ENCODE measurements around the gene SNORC.

The SNORC gene

GRCh38 chr2:232890896-232891601 is 21.0 kb downstream of the SNORC start:
- no peak overlapping the region for H3K4me3 ChIP-seq (replicated peaks; ENCODE audit: low read depth, low read length)
- no peak for DNase-seq (ENCODE audit: extremely low read depth, low read depth)
- TF ChIP-seq CTCF (IDR thresholded peaks at IDR 0.05; ENCODE audit: low read depth, low read length, missing control alignments): no peak

GRCh38 chr2:232891621-232892071 is 21.6 kb downstream of the SNORC start:
- TF ChIP-seq CTCF (IDR thresholded peaks at IDR 0.05; ENCODE audit: low read depth, low read length, missing control alignments): no peak
- no peak for DNase-seq (ENCODE audit: extremely low read depth, low read depth)
- H3K4me3 ChIP-seq (replicated peaks; ENCODE audit: low read depth, low read length): no peak overlapping the region

GRCh38 chr2:232892221-232892620 is 22.2 kb downstream of the SNORC start:
- no peak overlapping the region for H3K4me3 ChIP-seq (replicated peaks; ENCODE audit: low read depth, low read length)
- no peak for TF ChIP-seq CTCF (IDR thresholded peaks at IDR 0.05; ENCODE audit: low read depth, low read length, missing control alignments)
- no peak for DNase-seq (ENCODE audit: extremely low read depth, low read depth)

- H3K4me3 ChIP-seq (replicated peaks; ENCODE audit: low read depth, low read length): no peak overlapping the region
- TF ChIP-seq CTCF (IDR thresholded peaks at IDR 0.05; ENCODE audit: low read depth, low read length, missing control alignments): no peak
- DNase-seq (ENCODE audit: extremely low read depth, low read depth): no peak
These were observed 22.8 kb downstream of the SNORC start for GRCh38 chr2:232892843-232893242.

GRCh38 chr2:232893834-232894233 is 23.8 kb downstream of the SNORC start:
- no peak for DNase-seq (ENCODE audit: extremely low read depth, low read depth)
- H3K4me3 ChIP-seq (replicated peaks; ENCODE audit: low read depth, low read length): no peak overlapping the region
- no peak for TF ChIP-seq CTCF (IDR thresholded peaks at IDR 0.05; ENCODE audit: low read depth, low read length, missing control alignments)

- TF ChIP-seq CTCF (IDR thresholded peaks at IDR 0.05; ENCODE audit: low read depth, low read length, missing control alignments): no peak
- no peak overlapping the region for H3K4me3 ChIP-seq (replicated peaks; ENCODE audit: low read depth, low read length)
These were observed 24.2 kb downstream of the SNORC start for GRCh38 chr2:232894251-232894650.

GRCh38 chr2:232894746-232895145 is 24.7 kb downstream of the SNORC start:
- no peak overlapping the region for H3K4me3 ChIP-seq (replicated peaks; ENCODE audit: low read depth, low read length)
- DNase-seq (ENCODE audit: extremely low read depth, low read depth): no peak
- TF ChIP-seq CTCF (IDR thresholded peaks at IDR 0.05; ENCODE audit: low read depth, low read length, missing control alignments): no peak

More at GRCh38 chr2:232894251-232894650, 24.2 kb downstream of the SNORC start:
- no peak for DNase-seq (ENCODE audit: extremely low read depth, low read depth)

All from HFF-Myc (cell line).